ENCODE measurements around the gene CNTN4.
"Not testable (repeated sequence)": the region's sequence is repeated elsewhere in the genome, so short reads cannot be mapped to it uniquely, and the experiment has no call there.

The CNTN4 gene

GRCh38 chr3:2526926-2527325 is 428.3 kb downstream of the CNTN4 start:
- DNase-seq = no peak

GRCh38 chr3:2527328-2527727 is 428.7 kb downstream of the CNTN4 start:
- not testable (repeated sequence) for DNase-seq

GRCh38 chr3:2534767-2535166 is 436.1 kb downstream of the CNTN4 start:
- DNase-seq = not testable (repeated sequence)

GRCh38 chr3:2535206-2535605 is 436.5 kb downstream of the CNTN4 start:
- no peak for DNase-seq

GRCh38 chr3:2536575-2536974 is 437.9 kb downstream of the CNTN4 start:
- DNase-seq = no peak

- no peak for DNase-seq
These were observed 441.4 kb downstream of the CNTN4 start for GRCh38 chr3:2540115-2540514.

- DNase-seq = no peak
These were observed 444.6 kb downstream of the CNTN4 start for GRCh38 chr3:2543247-2543646.

- DNase-seq = no peak
These were observed 445.5 kb downstream of the CNTN4 start for GRCh38 chr3:2544212-2544611.

- no peak for DNase-seq
These were observed 446.1 kb downstream of the CNTN4 start for GRCh38 chr3:2544718-2545117.

GRCh38 chr3:2547049-2547448 is 448.4 kb downstream of the CNTN4 start:
- DNase-seq = no peak

- no peak for DNase-seq
These were observed 456.0 kb downstream of the CNTN4 start for GRCh38 chr3:2554656-2555055.

- no peak for DNase-seq
These were observed 460.1 kb downstream of the CNTN4 start for GRCh38 chr3:2558796-2559195.

GRCh38 chr3:2567451-2567850 is 468.8 kb downstream of the CNTN4 start:
- DNase-seq = no peak

GRCh38 chr3:2568156-2568555 is 469.5 kb downstream of the CNTN4 start:
- DNase-seq = no peak

GRCh38 chr3:2568929-2569328 is 470.3 kb downstream of the CNTN4 start:
- DNase-seq = no peak

- DNase-seq = no peak
These were observed 478.9 kb downstream of the CNTN4 start for GRCh38 chr3:2577571-2577970.

- DNase-seq = no peak
These were observed 479.9 kb downstream of the CNTN4 start for GRCh38 chr3:2578560-2578959.

- no peak for DNase-seq
These were observed 480.5 kb downstream of the CNTN4 start for GRCh38 chr3:2579206-2579605.

GRCh38 chr3:2583046-2583445 is 484.4 kb downstream of the CNTN4 start:
- DNase-seq = no peak

- no peak for DNase-seq
These were observed 490.8 kb downstream of the CNTN4 start for GRCh38 chr3:2589336-2589969.

- no peak for DNase-seq
These were observed 496.8 kb downstream of the CNTN4 start for GRCh38 chr3:2595486-2595885.

- DNase-seq = no peak
These were observed 498.9 kb downstream of the CNTN4 start for GRCh38 chr3:2597615-2598014.

- no peak for DNase-seq
These were observed 500.8 kb downstream of the CNTN4 start for GRCh38 chr3:2599471-2599870.

- DNase-seq = no peak
These were observed 505.1 kb downstream of the CNTN4 start for GRCh38 chr3:2603692-2604289.

- DNase-seq = no peak
These were observed 515.9 kb downstream of the CNTN4 start for GRCh38 chr3:2614578-2614977.

Measured in CD4-positive, alpha-beta T cell treated with Interleukin-1 beta for 1 hour (primary cell).